ENCODE results near the gene SMIM14. TPM values are rescaled to one million over a fixed set of nuclear protein-coding genes. Genes with fewer than 3 reads are reported as not detected.

Gene SMIM14
- total RNA-seq (35.4 and 39.0 TPM in 2 replicates), polyA plus RNA-seq (25.9 and 41.4 TPM in 2 replicates), polyA minus RNA-seq (ENCODE audit: low replicate concordance) (16.4 and 61.2 TPM in 2 replicates)
- polyA plus RNA-seq (2012): 20.6 and 31.7 TPM in 2 replicates

- DNase-seq (ENCODE audit: low read depth in 2 of 2): peak; percentile 98 to 99
- peak within 1 kb of the TSS; percentile 56 for H2AFZ ChIP-seq (ENCODE audit: low read length)
- peak within 1 kb of the TSS; percentile 81 to 100 (median 86) for H3K4me3 ChIP-seq (replicated peaks in 1 of 4; ENCODE audit: control extremely low read depth in 1 of 4, insufficient read depth in 1 of 4, low read depth in 3 of 4, low read length in 4 of 4)
- peak within 1 kb of the TSS; percentile 93 for H3K9ac ChIP-seq (ENCODE audit: insufficient read depth, low read length)
- peak within 1 kb of the TSS; percentile 92 for H3K4me2 ChIP-seq (ENCODE audit: extremely low read depth, insufficient read depth, low read length)
- no peaks in the 10 kb centered on the region for H3K36me3 ChIP-seq (ENCODE audit: control insufficient read depth, insufficient read depth, low read length)
- H3K79me2 ChIP-seq (ENCODE audit: control insufficient read depth, insufficient read depth, low read length): peaks cover 29% of the 10 kb centered on the region
- no peaks in the 10 kb centered on the region for H3K9me3 ChIP-seq (ENCODE audit: control insufficient read depth, insufficient read depth, low read depth, low read length)
- TF ChIP-seq, protein P1, sequence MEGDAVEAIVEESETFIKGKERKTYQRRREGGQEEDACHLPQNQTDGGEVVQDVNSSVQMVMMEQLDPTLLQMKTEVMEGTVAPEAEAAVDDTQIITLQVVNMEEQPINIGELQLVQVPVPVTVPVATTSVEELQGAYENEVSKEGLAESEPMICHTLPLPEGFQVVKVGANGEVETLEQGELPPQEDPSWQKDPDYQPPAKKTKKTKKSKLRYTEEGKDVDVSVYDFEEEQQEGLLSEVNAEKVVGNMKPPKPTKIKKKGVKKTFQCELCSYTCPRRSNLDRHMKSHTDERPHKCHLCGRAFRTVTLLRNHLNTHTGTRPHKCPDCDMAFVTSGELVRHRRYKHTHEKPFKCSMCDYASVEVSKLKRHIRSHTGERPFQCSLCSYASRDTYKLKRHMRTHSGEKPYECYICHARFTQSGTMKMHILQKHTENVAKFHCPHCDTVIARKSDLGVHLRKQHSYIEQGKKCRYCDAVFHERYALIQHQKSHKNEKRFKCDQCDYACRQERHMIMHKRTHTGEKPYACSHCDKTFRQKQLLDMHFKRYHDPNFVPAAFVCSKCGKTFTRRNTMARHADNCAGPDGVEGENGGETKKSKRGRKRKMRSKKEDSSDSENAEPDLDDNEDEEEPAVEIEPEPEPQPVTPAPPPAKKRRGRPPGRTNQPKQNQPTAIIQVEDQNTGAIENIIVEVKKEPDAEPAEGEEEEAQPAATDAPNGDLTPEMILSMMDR (conservative IDR thresholded peaks at IDR 0.05 in 1 of 2, IDR thresholded peaks at IDR 0.05 in 1 of 2; ENCODE audit: low read depth in 1 of 2, low read length in 2 of 2): no peak
- TF ChIP-seq EZH2 (IDR thresholded peaks at IDR 0.05; ENCODE audit: low read length, missing control alignments): no peak
- H3K27me3 ChIP-seq (ENCODE audit: control insufficient read depth, insufficient read depth, low read length): no peaks in the 10 kb centered on the region
- H4K20me1 ChIP-seq (ENCODE audit: control insufficient read depth, extremely low read depth, insufficient read depth, low read length): no peaks in the 10 kb centered on the region
- peak within 1 kb of the TSS; percentile 93 for H3K27ac ChIP-seq (ENCODE audit: insufficient read depth, low read length)
- no peaks in the 10 kb centered on the region for H3K4me1 ChIP-seq (ENCODE audit: control insufficient read depth, extremely low read depth, insufficient read depth, low read length)
Observed at GRCh38 chr4:39638354-39639239, at the start of gene SMIM14. SMIM14 (minus strand) TSS chr4:39638865; CDS start chr4:39605145, 33,720 bp downstream.

DNA sequence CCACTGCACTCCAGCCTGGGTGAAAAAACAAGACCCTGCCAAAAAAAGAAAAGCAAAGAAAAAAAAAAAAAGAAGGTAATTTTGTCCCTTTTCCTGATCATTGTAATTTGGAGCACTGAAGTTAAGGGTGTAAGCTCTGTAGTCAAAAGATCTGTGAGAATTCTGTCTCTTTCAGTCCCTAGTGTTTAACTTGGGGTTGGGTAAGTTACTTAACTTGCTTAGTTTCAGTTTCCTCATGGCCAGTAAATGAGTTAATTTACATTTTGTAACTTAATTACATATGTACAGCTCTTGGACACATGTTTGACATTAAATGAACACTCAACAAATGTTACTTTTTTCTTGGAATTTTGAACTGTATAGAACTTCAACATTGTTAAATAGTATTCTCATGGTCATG, 48.3 kb upstream of the SMIM14 start:
- Histone ChIP-seq H3K9ac (ENCODE audit: insufficient read depth, low read length) (no peak overlapping the region), H3K27ac (ENCODE audit: insufficient read depth, low read length) (no peak overlapping the region), H2AFZ (ENCODE audit: low read length) (no peak overlapping the region), H4K20me1 (ENCODE audit: control insufficient read depth, extremely low read depth, insufficient read depth, low read length) (no peaks in the 10 kb centered on the region), H3K9me3 (ENCODE audit: control insufficient read depth, insufficient read depth, low read depth, low read length) (no peaks in the 10 kb centered on the region), H3K27me3 (ENCODE audit: control insufficient read depth, insufficient read depth, low read length) (no peaks in the 10 kb centered on the region), H3K4me2 (ENCODE audit: extremely low read depth, insufficient read depth, low read length) (no peak overlapping the region), H3K4me3 (replicated peaks in 1 of 4; ENCODE audit: control extremely low read depth in 1 of 4, insufficient read depth in 1 of 4, low read depth in 3 of 4, low read length in 4 of 4) (no peak overlapping the region), H3K79me2 (ENCODE audit: control insufficient read depth, insufficient read depth, low read length) (no peaks in the 10 kb centered on the region), H3K4me1 (ENCODE audit: control insufficient read depth, extremely low read depth, insufficient read depth, low read length) (no peaks in the 10 kb centered on the region), H3K36me3 (ENCODE audit: control insufficient read depth, insufficient read depth, low read length) (no peaks in the 10 kb centered on the region)
- no peak for DNase-seq (ENCODE audit: low read depth in 2 of 2)
- TF ChIP-seq EZH2 (IDR thresholded peaks at IDR 0.05; ENCODE audit: low read length, missing control alignments): no peak
- TF ChIP-seq, protein P1 (conservative IDR thresholded peaks at IDR 0.05 in 1 of 2, IDR thresholded peaks at IDR 0.05 in 1 of 2; ENCODE audit: low read depth in 1 of 2, low read length in 2 of 2): no peak

- no peaks in the 10 kb centered on the region for H3K4me1 ChIP-seq (ENCODE audit: control insufficient read depth, extremely low read depth, insufficient read depth, low read length)
- no peaks in the 10 kb centered on the region for H3K27me3 ChIP-seq (ENCODE audit: control insufficient read depth, insufficient read depth, low read length)
- H3K9ac ChIP-seq (ENCODE audit: insufficient read depth, low read length): no peak overlapping the region
- DNase-seq (ENCODE audit: low read depth in 2 of 2): no peak
- H4K20me1 ChIP-seq (ENCODE audit: control insufficient read depth, extremely low read depth, insufficient read depth, low read length): no peaks in the 10 kb centered on the region
- H3K36me3 ChIP-seq (ENCODE audit: control insufficient read depth, insufficient read depth, low read length): no peaks in the 10 kb centered on the region
- H2AFZ ChIP-seq (ENCODE audit: low read length): no peak overlapping the region
- H3K4me2 ChIP-seq (ENCODE audit: extremely low read depth, insufficient read depth, low read length): no peak overlapping the region
- no peak overlapping the region for H3K4me3 ChIP-seq (replicated peaks in 1 of 4; ENCODE audit: control extremely low read depth in 1 of 4, insufficient read depth in 1 of 4, low read depth in 3 of 4, low read length in 4 of 4)
- no peak for TF ChIP-seq EZH2 (IDR thresholded peaks at IDR 0.05; ENCODE audit: low read length, missing control alignments)
- TF ChIP-seq, protein P1 (conservative IDR thresholded peaks at IDR 0.05 in 1 of 2, IDR thresholded peaks at IDR 0.05 in 1 of 2; ENCODE audit: low read depth in 1 of 2, low read length in 2 of 2): no peak
- H3K27ac ChIP-seq (ENCODE audit: insufficient read depth, low read length): no peak overlapping the region
- no peaks in the 10 kb centered on the region for H3K9me3 ChIP-seq (ENCODE audit: control insufficient read depth, insufficient read depth, low read depth, low read length)
- H3K79me2 ChIP-seq (ENCODE audit: control insufficient read depth, insufficient read depth, low read length): no peaks in the 10 kb centered on the region
Observed at GRCh38 chr4:39685990-39686389, 47.3 kb upstream of the SMIM14 start.
